ENCODE results near the gene FHIT.

DNA sequence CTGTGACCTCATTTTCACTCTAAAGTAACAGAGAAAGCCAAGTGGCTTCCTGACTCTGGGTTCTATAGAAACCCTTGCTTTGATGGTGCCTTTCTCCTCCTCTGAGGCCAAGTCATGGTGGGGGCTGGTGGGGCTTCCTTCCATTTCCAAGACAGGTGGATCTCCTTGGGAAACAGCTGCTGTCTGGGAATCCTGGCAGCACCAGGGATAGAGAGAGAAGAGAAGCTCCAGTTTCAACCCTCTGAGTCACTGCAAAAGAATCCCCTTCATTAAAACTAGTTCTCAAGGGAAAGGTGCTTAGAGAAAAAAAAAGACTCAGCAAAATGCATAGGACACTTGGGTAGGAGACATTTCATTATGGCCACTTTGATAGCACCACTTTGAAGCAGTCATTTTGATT is 614.4 kb downstream of the FHIT start:
- TF ChIP-seq CREB1 (IDR thresholded peaks at IDR 0.05; ENCODE audit: low read depth), result no peak
- no peak for TF ChIP-seq HDAC2 (IDR thresholded peaks at IDR 0.05)
- no peak for TF ChIP-seq YY1 (IDR thresholded peaks at IDR 0.05; ENCODE audit: low read depth, low read length)
- TF ChIP-seq NFIC (IDR thresholded peaks at IDR 0.05; ENCODE audit: low read depth, low read length), result no peak
- TF ChIP-seq CTCF (IDR thresholded peaks at IDR 0.05 in 2 of 3, conservative IDR thresholded peaks at IDR 0.05 in 1 of 3; ENCODE audit: control insufficient read depth in 2 of 3, extremely low read depth in 1 of 3, insufficient read depth in 1 of 3, low read depth in 3 of 3, low read length in 3 of 3), result no peak
- TF ChIP-seq, protein P1, sequence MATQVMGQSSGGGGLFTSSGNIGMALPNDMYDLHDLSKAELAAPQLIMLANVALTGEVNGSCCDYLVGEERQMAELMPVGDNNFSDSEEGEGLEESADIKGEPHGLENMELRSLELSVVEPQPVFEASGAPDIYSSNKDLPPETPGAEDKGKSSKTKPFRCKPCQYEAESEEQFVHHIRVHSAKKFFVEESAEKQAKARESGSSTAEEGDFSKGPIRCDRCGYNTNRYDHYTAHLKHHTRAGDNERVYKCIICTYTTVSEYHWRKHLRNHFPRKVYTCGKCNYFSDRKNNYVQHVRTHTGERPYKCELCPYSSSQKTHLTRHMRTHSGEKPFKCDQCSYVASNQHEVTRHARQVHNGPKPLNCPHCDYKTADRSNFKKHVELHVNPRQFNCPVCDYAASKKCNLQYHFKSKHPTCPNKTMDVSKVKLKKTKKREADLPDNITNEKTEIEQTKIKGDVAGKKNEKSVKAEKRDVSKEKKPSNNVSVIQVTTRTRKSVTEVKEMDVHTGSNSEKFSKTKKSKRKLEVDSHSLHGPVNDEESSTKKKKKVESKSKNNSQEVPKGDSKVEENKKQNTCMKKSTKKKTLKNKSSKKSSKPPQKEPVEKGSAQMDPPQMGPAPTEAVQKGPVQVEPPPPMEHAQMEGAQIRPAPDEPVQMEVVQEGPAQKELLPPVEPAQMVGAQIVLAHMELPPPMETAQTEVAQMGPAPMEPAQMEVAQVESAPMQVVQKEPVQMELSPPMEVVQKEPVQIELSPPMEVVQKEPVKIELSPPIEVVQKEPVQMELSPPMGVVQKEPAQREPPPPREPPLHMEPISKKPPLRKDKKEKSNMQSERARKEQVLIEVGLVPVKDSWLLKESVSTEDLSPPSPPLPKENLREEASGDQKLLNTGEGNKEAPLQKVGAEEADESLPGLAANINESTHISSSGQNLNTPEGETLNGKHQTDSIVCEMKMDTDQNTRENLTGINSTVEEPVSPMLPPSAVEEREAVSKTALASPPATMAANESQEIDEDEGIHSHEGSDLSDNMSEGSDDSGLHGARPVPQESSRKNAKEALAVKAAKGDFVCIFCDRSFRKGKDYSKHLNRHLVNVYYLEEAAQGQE (IDR thresholded peaks at IDR 0.05; ENCODE audit: low read depth, low read length), result no peak
